ENCODE results near the gene SMC1B. TPM values are rescaled to one million over a fixed set of nuclear protein-coding genes. Genes with fewer than 3 reads are reported as not detected.
A peak's percentile ranks its signal among the peaks of the same experiment; 100 is the strongest.

SMC1B gene
- total and polyA plus RNA-seq, 4 donors, result 0.01 to 0.04 TPM; not detected in 2

- H3K9ac ChIP-seq (ENCODE audit: insufficient read depth in 1 of 2, low read length in 2 of 2), result no peak overlapping the region
- peaks cover 4 to 21% (median 20%) of the 10 kb centered on the region in 4 donors for H3K36me3 ChIP-seq (ENCODE audit: control insufficient read depth in 4 of 4, insufficient read depth in 4 of 4, low read length in 4 of 4)
- no peaks in the 10 kb centered on the region for H3K27me3 ChIP-seq (ENCODE audit: control insufficient read depth in 3 of 3, insufficient read depth in 3 of 3, low read length in 2 of 3)
- H3K4me3 ChIP-seq, result no peak overlapping the region
- peaks cover 11 to 35% (median 13%) of the 10 kb centered on the region in 5 donors for H3K4me1 ChIP-seq (ENCODE audit: control insufficient read depth in 5 of 5, insufficient read depth in 5 of 5, low read length in 5 of 5)
- WGBS, 2 donors, result 92% methylated on average over 12 of the region's 12 CpGs
- H3K27ac ChIP-seq (ENCODE audit: low read depth in 1 of 2, low read length in 1 of 2), result no peak overlapping the region
- H3K9me3 ChIP-seq (ENCODE audit: control insufficient read depth in 4 of 4, insufficient read depth in 3 of 4, low read length in 3 of 4), result no peaks in the 10 kb centered on the region
- ATAC-seq (ENCODE audit: insufficient read depth, low FRiP score) (no peak), DNase-seq (no peak)
- TF ChIP-seq CTCF (IDR thresholded peaks at IDR 0.05; ENCODE audit: control extremely low read depth, extremely low read depth), result no peak
These were observed 91.6 kb downstream of the SMC1B start for GRCh38 chr22:45321827-45322226.

- WGBS, 2 donors, result 84 to 88% methylated on average over 9 of the region's 9 CpGs
- Histone ChIP-seq H3K36me3 (ENCODE audit: control insufficient read depth in 4 of 4, insufficient read depth in 4 of 4, low read length in 4 of 4) (peaks cover 4 to 21% (median 17%) of the 10 kb centered on the region in 4 donors), H3K4me1 (ENCODE audit: control insufficient read depth in 5 of 5, insufficient read depth in 5 of 5, low read length in 5 of 5) (peaks cover 11 to 35% (median 13%) of the 10 kb centered on the region in 5 donors), H3K4me3 (no peak overlapping the region), H3K9me3 (ENCODE audit: control insufficient read depth in 4 of 4, insufficient read depth in 3 of 4, low read length in 3 of 4) (no peaks in the 10 kb centered on the region), H3K9ac (ENCODE audit: insufficient read depth in 1 of 2, low read length in 2 of 2) (peak overlapping the region in 1 of 2 donors; percentile 17), H3K27me3 (ENCODE audit: control insufficient read depth in 3 of 3, insufficient read depth in 3 of 3, low read length in 2 of 3) (no peaks in the 10 kb centered on the region), H3K27ac (ENCODE audit: low read depth in 1 of 2, low read length in 1 of 2) (no peak overlapping the region)
- ATAC-seq (ENCODE audit: insufficient read depth, low FRiP score) (no peak), DNase-seq (peak in 1 of 3 donors; percentile 63)
- no peak for TF ChIP-seq CTCF (IDR thresholded peaks at IDR 0.05; ENCODE audit: control extremely low read depth, extremely low read depth)
These were observed 92.9 kb downstream of the SMC1B start for GRCh38 chr22:45320357-45320976.

- Histone ChIP-seq H3K4me3 (no peak overlapping the region), H3K27me3 (ENCODE audit: control insufficient read depth in 3 of 3, insufficient read depth in 3 of 3, low read length in 2 of 3) (no peaks in the 10 kb centered on the region), H3K9me3 (ENCODE audit: control insufficient read depth in 4 of 4, insufficient read depth in 3 of 4, low read length in 3 of 4) (no peaks in the 10 kb centered on the region), H3K27ac (ENCODE audit: low read depth in 1 of 2, low read length in 1 of 2) (peak overlapping the region; percentile 13 to 48), H3K9ac (ENCODE audit: insufficient read depth in 1 of 2, low read length in 2 of 2) (peak overlapping the region in 1 of 2 donors; percentile 75), H3K36me3 (ENCODE audit: control insufficient read depth in 4 of 4, insufficient read depth in 4 of 4, low read length in 4 of 4) (peaks cover 4 to 20% (median 15%) of the 10 kb centered on the region in 4 donors), H3K4me1 (ENCODE audit: control insufficient read depth in 5 of 5, insufficient read depth in 5 of 5, low read length in 5 of 5) (peaks cover 11 to 35% (median 13%) of the 10 kb centered on the region in 5 donors)
- 63 to 80% methylated on average over 5 of the region's 5 CpGs for WGBS, 2 donors
- DNase-seq (peak; percentile 90 to 96 (median 95)), ATAC-seq (ENCODE audit: insufficient read depth, low FRiP score) (no peak)
- no peak for TF ChIP-seq CTCF (IDR thresholded peaks at IDR 0.05; ENCODE audit: control extremely low read depth, extremely low read depth)
These were observed 94.1 kb downstream of the SMC1B start for GRCh38 chr22:45319324-45319685.

All from lung (tissue), 12 donors.